ENCODE results near the gene PKDCC.

The PKDCC gene

DNA sequence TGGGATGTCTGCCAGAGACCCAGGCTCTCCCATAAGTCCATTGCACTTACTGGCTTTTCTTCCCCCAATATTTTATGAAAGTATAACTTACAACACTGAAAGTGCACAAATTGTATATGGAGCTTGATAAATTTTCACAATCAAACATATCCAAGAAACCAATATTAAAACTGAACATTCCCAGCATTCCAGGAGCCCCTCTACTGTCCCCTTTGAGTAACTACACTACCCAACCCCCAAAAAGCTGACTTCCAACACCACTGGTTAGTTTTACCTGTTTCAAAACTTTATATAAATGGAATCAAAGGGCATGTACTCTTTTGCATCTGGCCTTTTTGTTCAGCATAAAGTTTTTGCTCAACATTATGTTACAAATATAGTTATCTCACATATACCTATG is 35.2 kb upstream of the PKDCC start:
- no peak overlapping the region for H3K4me3 ChIP-seq (ENCODE audit: low read depth, low read length)
- ChIA-PET POLR2A (no interaction called here), CTCF (interaction anchor here (1.5 kb wide), 1 partner anchor 9 kb away, joined by 4 read pairs; no protein-coding TSS in a partner anchor)
- DNase-seq (ENCODE audit: low read depth, low spot score), result no peak
- TF ChIP-seq CTCF (IDR thresholded peaks at IDR 0.05; ENCODE audit: insufficient read depth, low read length, missing control alignments), result no peak

- POLR2A ChIA-PET, result no interaction called here
- TF ChIP-seq CTCF (IDR thresholded peaks at IDR 0.05; ENCODE audit: insufficient read depth, low read length, missing control alignments), result no peak
- CTCF ChIA-PET, result no interaction called here
- DNase-seq (ENCODE audit: low read depth, low spot score), result no peak
- no peak overlapping the region for H3K4me3 ChIP-seq (ENCODE audit: low read depth, low read length)
Observed at GRCh38 chr2:42013409-42013808, 34.4 kb upstream of the PKDCC start.

DNA sequence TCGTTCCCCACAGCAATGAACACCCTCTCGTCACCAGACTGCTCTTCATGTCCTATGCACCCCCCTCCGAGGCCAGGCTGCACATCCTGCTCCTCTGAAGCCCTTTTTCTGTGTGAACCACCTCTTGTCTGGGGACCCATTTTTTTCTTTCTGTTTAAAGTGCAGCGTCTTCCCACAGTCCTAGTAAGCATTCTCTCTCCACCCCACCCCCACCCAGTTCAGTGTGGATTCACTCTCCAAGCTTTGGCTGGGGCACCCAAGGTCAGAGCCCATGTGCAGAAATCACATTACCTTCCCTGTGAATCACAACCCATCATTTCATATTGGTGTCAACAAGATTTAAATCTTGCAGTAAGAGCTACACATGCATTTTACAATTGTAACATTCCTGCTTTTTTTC is 26.4 kb upstream of the PKDCC start:
- DNase-seq (ENCODE audit: low read depth, low spot score), result peak; percentile 54
- TF ChIP-seq CTCF (IDR thresholded peaks at IDR 0.05; ENCODE audit: insufficient read depth, low read length, missing control alignments), result no peak
- POLR2A ChIA-PET, result interaction anchor here (0.5 to 0.9 kb wide), 3 partner anchors 11 to 123 kb away, joined by 3 read pairs; no protein-coding TSS in a partner anchor
- peak overlapping the region; percentile 3; the same call in 1 of the 2 replicates for H3K4me3 ChIP-seq (ENCODE audit: low read depth, low read length)
- CTCF ChIA-PET, result interaction anchor here (1.2 kb wide), 1 partner anchor 10 kb away, joined by 4 read pairs; no protein-coding TSS in a partner anchor

GRCh38 chr2:42025151-42025582 is 22.7 kb upstream of the PKDCC start:
- CTCF ChIA-PET, result interaction anchor here (0.6 to 2.4 kb wide), 9 partner anchors 20 to 171 kb away, joined by 3 to 11 read pairs (median 4); no protein-coding TSS in a partner anchor

DNA sequence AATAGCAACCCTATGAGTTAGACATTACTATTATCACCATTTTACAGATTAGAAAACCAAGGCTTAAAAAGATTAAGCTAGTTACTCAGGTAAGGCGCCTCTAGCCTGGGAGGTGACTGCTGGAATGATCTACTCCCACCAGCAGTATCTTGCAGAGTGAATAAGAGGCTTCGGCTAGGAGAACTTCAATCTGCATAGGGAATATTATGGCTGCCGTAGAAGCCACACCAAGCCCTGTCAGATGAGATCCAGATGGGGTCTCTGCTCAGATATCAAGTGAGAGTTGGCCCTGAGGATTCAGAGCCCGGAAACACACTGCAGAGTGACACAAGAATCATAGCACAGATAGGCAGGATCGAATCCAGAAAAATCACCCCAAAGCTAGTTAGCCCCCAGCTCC is 21.5 kb upstream of the PKDCC start:
- no peak for TF ChIP-seq CTCF (IDR thresholded peaks at IDR 0.05; ENCODE audit: insufficient read depth, low read length, missing control alignments)
- no peak overlapping the region for H3K4me3 ChIP-seq (ENCODE audit: low read depth, low read length)
- DNase-seq (ENCODE audit: low read depth, low spot score), result no peak
- CTCF ChIA-PET, result interaction anchor here (1.4 to 2.4 kb wide), 5 partner anchors 20 to 173 kb away, joined by 4 to 11 read pairs (median 6); no protein-coding TSS in a partner anchor
- POLR2A ChIA-PET, result no interaction called here

More at GRCh38 chr2:42025151-42025582, 22.7 kb upstream of the PKDCC start:
- no peak overlapping the region for H3K4me3 ChIP-seq (ENCODE audit: low read depth, low read length)
- TF ChIP-seq CTCF (IDR thresholded peaks at IDR 0.05; ENCODE audit: insufficient read depth, low read length, missing control alignments), result no peak
- no peak for DNase-seq (ENCODE audit: low read depth, low spot score)
- POLR2A ChIA-PET, result interaction anchor here (0.6 to 1.1 kb wide), 3 partner anchors 23 to 120 kb away, joined by 3 to 4 read pairs (median 4); partner anchors contain the start of gene PKDCC

- no peak for DNase-seq (ENCODE audit: low read depth, low spot score)
- ChIA-PET CTCF (interaction anchor here (0.8 to 1.3 kb wide), 3 partner anchors 58 to 176 kb away, joined by 3 to 4 read pairs (median 3); no protein-coding TSS in a partner anchor), POLR2A (no interaction called here)
- TF ChIP-seq CTCF (IDR thresholded peaks at IDR 0.05; ENCODE audit: insufficient read depth, low read length, missing control alignments), result no peak
- H3K4me3 ChIP-seq (ENCODE audit: low read depth, low read length), result no peak overlapping the region
Observed at GRCh38 chr2:42028571-42029148, 19.2 kb upstream of the PKDCC start.

Measured in AG04449 (cell line).